SHP77 treated with DMSO at 0.1 percent for 48 hours (cell line): ENCODE measurements around the gene ENOX2.
"Not testable (repeated sequence)": the region's sequence is repeated elsewhere in the genome, so short reads cannot be mapped to it uniquely, and the experiment has no call there.

Experiments used
- DNase-seq: peaks from one replicate; lab custom pipeline; 2025; lab: John Stamatoyannopoulos, UW

Gene ENOX2, protein sequence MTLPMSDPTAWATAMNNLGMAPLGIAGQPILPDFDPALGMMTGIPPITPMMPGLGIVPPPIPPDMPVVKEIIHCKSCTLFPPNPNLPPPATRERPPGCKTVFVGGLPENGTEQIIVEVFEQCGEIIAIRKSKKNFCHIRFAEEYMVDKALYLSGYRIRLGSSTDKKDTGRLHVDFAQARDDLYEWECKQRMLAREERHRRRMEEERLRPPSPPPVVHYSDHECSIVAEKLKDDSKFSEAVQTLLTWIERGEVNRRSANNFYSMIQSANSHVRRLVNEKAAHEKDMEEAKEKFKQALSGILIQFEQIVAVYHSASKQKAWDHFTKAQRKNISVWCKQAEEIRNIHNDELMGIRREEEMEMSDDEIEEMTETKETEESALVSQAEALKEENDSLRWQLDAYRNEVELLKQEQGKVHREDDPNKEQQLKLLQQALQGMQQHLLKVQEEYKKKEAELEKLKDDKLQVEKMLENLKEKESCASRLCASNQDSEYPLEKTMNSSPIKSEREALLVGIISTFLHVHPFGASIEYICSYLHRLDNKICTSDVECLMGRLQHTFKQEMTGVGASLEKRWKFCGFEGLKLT

DNA sequence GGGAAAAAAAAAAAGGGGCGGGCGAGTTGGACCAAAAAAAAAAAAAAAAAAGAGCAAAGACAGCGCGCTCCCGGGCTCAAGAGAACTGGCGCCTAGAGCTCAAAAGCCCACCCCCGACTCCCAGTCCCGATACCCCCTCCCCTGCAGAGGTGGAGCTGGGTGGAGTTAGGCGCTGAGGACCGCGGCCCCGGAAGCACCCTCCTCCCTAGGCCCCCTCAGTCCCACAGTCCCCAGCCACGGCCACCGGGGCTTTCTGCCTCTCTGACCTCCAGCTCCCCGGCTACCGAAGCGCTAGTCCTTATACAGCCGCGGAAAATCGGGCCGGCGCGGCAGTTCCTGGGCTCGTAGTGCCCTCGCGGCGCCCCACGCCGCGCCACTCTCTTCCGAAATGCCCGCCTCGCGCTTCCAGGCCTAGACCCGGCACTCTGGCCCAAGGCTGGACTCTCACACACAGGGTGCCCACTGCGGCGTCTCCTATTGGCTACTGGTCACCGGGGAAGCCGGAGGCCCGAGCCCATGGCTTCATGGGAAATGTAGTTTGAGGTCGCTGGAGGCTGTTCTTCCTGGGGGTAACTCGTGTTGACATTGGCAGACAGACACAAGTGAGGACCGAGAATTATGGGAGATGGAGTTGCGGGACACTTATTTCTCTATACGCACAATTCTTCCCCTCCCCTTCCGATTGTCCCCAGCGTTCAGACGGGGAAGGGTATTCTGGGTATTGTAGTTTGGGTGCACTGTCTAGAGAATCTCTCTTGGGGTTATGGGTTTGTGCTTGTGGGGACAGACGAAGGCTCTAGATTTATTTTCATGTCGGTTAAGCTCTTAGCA is at the start of gene ENOX2:
ENOX2 (minus strand) TSS at position 427 of the 831 bp plus-strand sequence. CDS start 199,993 bp downstream, outside the sequence.
- peak; percentile 85 for DNase-seq

DNA sequence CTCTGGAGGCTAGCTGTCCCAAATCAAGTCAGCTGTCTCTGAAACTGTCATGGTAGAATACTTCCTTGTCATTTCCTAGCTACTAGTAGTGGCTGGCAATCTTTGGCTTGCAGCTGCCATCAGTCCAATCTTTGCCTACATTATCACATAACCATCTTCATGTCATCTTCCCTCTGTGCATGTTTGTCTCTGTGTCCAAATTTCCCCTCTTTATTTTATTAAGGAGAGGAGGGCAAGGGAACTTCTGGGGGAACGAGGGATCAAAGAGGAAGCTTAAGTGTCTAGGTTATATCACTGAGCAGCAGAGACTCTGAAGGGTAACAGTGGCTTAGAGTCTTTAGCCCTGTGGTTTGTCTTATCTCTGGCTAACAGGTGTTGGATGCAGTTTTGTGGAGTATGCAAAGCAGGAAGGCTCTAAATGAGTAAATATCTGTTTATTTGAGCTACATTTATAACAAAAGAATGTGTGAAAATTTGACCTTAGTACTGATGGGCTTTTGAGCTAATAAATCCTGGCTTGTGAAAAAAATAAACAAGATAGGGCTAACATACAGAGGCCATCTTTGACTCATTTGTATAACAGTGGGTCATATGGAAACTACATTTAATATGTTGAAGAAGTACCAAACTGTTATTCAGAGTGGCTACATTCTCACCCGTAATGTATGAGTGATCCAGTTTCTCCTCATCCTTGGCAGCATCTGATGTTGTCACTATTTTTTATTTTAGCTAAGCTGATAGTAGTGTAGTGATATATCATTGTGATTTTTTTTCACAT is 49.4 kb upstream of the ENOX2 start:
- no peak for DNase-seq

DNA sequence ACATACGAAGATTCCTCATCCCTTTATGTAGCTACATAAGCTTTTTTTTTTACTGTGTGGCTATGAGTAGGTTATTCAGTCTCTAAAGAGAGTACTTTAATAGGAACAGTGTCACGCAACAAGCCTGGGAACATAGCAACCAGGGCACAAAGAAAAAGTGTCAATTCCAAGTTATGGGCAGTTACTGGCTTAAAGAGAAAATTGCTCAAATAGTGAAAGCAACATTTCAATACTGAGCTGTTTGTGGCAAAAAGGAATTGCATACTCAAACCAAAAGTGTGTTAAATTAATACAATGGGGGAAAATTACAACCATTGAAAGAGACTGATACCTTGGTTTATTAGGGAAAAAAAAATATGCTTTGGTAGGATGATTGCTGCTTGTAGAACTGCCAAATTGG is 41.2 kb upstream of the ENOX2 start:
- DNase-seq, result no peak

DNA sequence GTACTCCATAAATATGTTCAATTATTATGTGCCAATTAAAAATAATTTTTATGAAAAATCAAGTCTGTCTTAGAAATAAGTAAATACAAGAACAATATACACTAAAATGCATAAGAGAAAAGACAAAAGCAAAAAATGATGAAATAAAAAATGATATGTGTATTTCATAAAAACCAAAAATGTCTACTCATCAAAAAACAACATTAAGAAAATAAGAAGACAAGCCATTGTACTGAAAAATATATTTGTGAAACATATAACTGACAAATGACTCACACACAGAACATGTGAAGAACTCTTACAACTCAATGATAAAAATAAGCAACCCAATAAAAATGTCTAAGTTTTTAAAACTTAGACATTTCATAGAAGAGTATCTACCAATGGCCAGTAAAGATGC is 34.1 kb upstream of the ENOX2 start:
- DNase-seq, result no peak

DNA sequence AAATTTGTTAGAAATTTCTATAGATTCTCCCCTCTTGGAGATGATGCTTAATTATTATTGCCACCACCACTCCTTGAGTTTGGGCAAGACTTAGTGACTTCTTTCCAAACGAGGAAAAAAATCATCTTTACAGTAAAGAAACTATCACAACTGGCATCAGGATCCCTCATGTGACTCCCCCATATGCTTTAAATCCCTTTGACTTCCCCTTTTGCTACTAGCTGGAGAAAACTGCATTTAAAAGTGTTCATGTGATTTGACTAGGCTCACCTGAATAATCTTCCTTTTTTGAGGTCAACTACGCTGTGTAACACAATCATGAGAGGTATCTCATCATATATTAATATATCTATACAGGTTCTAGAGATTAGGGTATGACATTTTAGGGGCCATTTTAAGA is 30.3 kb upstream of the ENOX2 start:
- DNase-seq, result no peak

DNA sequence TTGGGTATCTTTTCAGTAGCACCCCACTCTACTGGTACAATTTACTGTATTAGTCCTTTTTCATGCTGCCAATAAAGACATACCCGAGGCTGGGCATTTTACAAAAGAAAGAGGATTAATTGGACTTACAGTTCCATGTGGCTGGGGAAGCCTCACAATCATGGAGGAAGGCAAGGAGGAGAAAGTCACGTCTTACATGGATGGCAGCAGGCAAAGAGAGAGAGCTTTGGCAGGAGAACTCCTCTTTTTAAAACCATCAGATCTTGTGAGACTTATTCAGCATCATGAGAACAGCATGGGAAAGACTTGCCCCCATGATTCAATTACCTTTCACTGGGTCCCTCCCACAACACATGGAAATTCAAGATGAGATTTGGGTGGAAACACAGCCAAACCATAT is 17.4 kb upstream of the ENOX2 start:
- not testable (repeated sequence) for DNase-seq

DNA sequence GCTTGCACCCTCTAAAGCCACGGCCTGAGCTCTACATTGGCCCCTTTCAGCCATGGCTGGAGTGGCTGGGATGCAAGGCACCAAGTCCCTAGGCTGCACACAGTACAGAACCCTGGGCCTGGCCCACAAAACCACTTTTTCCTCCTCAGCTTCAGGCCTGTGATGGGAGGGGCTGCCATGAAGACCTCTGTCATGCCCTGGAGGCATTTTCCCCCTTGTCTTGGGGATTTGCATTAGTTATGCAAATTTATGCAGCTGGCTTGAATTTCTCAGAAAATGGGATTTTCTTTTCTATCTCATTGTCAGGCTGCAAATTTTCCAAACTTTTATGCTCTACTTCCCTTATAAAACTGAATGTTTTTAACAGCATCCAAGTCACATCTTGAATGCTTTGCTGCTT is 16.7 kb upstream of the ENOX2 start:
- not testable (repeated sequence) for DNase-seq

DNA sequence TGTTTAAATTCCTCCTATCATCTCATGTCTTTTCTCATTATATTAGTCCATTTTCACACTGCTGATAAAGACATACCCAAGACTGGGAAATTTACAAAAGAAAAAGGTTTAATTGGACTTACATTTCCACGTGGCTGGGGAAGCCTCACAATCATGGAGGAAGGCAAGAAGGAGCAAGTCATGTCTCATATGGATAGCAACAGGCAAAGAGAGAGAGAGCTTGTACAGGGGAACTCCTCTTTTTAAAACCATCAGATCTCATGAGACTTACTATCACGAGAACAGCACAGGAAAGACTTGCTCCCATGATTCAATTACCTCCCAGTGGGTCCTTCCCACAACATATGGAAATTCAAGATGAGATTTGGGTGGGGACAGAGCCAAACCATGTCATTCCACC is 15.5 kb upstream of the ENOX2 start:
- DNase-seq, result not testable (repeated sequence)

DNA sequence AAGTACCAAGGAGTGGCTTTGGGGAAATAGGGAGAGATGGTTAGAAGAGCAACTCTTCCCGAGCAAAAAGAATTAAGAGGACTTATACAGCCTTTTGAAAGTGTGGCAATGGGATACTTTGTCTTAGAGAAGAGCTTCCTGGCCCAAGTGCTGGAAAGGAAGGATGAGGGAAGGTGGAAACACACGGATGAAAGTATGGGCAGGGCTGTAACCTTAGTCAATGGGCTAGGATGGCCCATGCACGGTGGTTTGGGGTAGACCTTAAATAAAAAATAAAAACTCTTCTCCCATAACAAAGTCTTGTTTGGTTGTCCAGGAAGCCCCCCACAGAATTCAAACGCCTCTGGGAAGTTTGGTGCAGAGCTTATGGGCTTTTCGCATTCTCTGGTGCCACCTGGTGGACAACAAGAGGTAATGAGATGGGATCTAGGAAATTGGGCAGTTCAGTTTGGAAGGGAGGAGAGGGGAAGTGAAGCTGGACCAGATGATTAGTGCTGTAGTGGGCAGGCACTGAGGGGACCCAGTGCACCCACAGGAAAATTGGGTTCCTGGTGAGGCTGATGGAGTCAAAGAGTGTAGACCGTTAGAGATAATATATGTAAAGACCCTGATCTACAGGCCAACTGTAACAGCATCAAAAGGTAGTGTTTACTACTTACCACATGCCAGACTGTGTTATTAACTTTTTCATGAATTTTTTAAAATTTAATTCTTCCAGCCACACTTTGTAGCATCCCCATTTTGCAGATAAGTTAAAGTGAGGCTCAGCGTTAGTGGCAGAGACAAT is 13.8 kb upstream of the ENOX2 start:
- peak; percentile 8 for DNase-seq

DNA sequence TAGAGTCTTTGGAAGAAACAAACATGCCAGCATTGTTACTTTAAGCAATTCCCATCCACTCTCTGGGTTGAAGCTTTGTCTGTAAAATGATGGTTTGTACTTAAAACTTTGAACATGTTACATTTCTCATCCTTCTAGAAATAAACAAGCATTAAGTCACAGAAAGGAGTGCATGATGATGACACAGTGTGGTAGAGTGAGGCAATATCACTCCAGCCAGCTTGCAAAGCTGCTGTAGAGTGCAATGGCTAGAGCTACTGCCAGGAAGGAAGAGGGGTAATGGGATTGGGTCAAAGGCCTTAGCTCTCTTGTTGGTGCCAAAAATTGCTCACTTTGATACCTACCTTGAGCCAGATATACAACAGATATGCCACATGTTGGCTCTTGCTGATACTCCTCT is 12.3 kb upstream of the ENOX2 start:
- no peak for DNase-seq

DNA sequence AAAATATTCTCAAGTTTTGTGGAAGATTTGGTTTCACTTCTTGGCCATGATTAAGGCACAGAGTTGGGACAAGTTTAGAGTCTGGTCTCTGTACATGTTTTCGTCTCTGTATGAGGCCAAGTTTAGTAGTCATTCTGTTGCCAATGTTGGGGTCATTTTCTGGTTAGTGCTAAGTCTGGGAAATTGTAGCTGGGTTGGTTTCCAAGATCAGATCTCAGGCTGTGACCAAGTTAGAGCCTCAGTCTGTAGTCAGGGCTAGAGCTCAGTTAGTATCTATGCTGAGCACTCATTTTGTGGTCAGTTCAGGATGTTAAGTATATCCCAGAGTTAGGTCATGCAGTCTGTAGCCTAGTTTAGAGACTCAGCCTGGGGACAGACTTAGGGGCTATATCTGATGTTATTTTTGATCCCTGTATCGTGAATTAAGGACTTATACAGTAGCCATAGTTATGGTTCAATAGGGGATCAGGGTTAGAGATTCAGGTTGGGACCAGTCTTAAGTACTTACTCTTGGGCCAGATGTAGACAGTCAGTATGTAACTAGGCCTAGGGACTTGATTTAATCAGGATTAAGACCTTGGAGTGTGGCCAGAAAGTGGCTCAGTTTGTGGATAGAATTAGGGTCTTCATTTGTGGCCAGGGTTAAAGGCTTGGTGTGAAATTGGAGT is 6.6 kb upstream of the ENOX2 start:
- DNase-seq, result no peak

DNA sequence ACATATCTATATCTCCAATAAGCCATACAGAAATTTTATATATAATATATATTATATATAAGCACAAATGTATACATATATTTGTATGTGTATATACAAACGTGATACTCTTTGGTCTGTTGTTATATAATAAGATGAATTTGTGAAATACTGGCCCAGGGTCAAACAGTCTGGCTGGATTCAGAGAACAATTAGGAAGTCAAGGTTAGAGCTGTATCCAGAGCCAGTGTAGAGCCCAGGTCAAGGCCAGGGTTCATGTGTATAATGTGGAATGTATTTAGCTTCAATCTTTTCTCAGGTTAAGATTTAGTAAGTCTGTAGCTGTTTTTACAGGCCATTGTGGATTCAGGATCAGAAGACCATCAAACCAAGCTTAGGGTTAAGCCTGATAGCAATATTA is 3.8 kb upstream of the ENOX2 start:
- DNase-seq, result no peak

DNA sequence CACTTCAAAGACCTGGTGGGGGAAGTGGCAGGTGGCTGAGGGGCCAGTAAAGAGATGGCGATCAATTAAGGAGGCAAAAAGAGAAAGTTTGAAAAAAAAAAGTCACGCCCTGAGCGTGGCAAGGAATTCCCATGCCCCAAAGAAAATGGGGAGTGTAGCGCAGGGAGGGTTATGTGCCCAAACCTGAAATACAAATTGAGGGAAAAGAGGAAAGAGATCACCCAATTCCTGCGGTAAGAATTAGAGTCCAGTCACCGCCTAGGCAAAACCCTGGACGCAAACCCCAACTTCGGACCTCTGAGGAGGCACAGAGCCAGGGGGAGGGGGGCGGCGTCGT is 595 bp downstream of the ENOX2 start:
- no peak for DNase-seq

DNA sequence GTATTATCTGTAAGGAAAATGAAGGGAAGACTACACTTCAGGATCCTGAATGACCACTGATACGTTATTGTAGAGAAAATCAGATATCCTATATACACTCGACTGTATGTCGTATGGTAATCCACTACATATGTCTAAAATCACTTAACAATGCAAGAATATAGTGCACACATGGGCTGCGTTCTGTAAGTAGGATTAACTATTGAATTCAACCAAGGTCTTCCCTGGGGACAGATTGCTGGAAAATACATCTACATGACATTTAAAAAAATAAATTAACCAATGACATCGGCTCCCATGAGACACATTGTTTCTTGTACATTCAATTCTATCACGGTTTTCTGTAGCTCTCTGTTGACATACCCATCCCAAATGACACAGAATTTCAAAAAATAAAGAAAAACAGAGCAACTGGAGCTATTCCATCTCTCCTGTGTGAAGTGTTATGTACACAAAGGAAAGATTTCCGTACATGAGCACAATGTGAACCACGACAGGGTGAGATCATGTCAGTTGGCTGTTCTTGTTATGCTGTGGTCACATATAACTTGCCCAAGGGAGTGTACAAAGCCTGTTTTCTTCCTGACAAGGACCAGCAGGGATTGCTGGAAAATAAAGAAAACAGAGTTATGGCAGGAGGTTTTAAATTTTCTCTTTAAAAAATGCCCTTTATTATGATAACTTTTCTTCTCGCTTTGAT is 6.1 kb downstream of the ENOX2 start:
- DNase-seq, result no peak

DNA sequence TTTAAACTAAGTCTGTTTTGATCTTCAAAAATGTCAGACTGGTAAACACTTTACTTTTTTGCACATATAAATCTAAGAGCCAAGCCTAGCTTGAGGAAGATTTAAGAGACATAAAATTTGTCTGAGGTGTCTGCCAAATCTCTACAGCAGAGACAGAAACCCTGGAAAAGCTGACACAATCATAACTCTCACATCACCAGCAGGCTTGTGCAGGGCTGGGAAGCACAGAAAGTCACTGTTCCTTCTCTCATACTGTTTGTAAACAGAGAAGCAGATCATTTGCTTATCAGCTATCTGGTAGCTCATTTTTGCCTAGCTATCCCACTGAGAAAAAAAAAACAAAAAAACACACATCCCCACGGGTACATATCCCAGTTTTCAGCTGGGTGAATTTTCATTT is 7.0 kb downstream of the ENOX2 start:
- DNase-seq, result no peak

DNA sequence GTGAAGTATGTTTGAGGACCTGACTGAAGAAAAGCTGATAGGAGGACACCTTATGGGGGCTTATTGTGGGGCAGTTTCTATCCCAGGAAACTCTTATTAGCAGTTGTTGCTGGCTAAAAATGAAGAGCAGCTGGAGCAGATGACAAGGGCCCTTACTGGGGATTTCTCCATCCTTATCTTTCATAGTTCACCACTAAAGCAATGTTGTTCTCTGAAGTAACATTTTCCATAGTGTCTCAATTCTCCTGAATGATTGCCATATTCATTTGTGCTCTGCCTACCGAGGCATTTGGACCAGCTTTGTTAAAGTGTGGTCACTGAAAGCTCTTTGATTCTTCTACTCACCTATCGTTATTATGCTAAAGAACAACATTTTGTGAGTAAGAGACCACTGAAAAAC is 7.7 kb downstream of the ENOX2 start:
- no peak for DNase-seq

DNA sequence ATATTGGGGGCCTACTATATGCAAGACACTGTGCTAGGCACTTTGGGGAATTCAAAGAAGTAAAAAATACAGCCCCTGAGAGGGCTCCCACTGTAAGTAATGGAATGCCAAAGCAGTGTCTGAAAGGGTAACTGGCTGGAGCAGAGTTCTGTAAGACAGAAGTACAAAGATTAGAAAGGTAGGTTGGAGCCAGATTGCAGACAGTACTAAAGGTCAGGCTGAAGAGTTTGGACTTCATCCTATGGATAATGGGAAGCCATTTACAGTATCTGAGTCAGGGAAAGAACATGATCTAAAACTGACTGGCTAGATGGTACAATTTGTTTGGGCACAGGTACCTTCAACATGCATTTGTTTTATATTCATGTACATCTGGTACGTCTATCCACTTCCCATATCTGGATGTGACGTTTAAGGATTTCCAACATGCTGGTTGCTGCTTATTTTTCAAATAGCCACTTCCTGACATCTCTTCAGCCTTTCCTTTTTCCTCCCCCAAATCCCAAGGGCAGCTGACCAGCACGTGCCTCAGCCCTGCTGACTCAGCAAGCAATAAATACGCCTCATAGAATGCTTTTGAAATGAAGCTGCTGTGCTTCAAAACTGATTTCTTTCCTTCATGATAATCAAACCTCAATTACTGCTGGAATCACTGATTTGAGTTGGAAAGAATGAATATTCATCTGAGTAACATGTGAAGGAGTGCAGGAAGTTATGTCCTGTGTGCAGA is 9.5 kb downstream of the ENOX2 start:
- no peak for DNase-seq

DNA sequence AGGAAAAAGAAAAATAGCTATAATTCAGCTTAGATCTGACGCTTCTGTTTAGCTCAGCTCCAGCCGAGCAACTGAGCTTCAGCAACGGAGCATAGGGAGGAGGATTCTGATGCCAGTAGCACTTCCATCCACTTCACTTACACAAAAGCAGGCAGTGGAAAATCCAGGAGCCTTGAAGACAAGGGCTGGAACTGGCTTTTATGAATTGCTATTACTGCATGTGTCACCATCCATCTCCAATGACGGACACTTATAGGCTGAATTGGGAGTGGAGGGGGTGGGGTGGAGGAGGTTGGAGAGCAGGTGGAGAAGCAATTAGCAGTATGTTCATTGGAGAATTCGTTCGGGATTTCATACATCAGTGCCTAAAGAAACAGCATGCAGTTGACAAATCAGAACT is 15.6 kb downstream of the ENOX2 start:
- DNase-seq, result no peak

DNA sequence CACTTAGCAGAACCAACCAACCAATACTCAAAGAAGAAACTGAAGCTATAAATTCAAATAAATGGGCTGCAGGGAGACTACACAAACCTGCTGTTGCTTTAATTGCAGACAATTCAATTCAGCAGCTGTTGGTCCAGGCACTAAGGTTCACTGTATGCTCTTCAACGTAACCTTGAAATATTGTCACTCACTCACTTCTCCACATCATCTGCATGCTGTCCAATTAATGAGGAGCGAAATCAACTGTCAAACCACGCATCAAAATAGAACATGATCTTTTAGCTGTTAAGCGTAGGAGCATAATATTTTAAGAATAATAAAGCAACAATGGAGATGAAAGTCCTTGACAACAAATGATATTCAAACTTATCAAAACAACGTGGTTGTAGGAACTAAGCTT is 17.0 kb downstream of the ENOX2 start:
- DNase-seq, result no peak

DNA sequence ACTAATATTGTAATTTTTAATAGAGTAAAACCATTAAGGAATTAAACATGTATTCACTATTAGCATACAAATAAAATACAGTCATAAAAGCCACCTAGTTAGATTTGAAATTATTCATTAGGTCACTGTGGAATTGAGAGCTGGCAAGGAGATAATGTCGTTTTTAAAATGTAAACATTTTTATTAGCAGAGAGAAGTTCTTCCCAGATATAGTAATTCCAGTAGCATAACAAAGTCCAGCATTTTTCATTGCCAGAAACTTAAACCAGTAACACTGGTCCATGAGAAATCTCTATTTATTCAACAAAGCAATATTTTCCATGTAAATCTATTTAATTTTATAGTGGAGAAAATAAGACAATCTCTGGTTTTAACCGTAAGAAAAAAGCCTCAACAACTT is 17.5 kb downstream of the ENOX2 start:
- no peak for DNase-seq
